Right atrium auricular region (tissue), 2 donors: ENCODE measurements around the gene CEP20. TPM values are rescaled to one million over a fixed set of nuclear protein-coding genes. Genes with fewer than 3 reads are reported as not detected.
"Not testable (repeated sequence)": the region's sequence is repeated elsewhere in the genome, so short reads cannot be mapped to it uniquely, and the experiment has no call there.

Source experiments
- DNase-seq: peaks from one replicate; pipeline ENCODE4 v3.0.0-alpha.2; 2019; ENCODE audit warnings: low spot score
- H3K27ac ChIP-seq, 2 donors: fragments of 200-600 bp; sonication (generic); 1 replicate in 1 of 2; 2 replicates in 1 of 2; pipeline ENCODE4 v1.5.1; 2016 to 2019
- H3K27me3 ChIP-seq, 2 donors: fragments of 200-600 bp; sonication (generic); one replicate each; pipeline versions ENCODE4 v1.5.1 to v1.6.0; 2017 to 2019
- H3K36me3 ChIP-seq: fragments of 200-600 bp; sonication (generic); one replicate; pipeline ENCODE4 v1.5.1; 2016
- H3K4me1 ChIP-seq, 2 donors: fragments of 200-600 bp; sonication (generic); one replicate each; pipeline versions ENCODE4 v1.5.1 to v1.6.0; 2017 to 2019
- H3K4me3 ChIP-seq, 2 donors: fragments of 200-600 bp; sonication (generic); 1 replicate in 1 of 2; 2 replicates in 1 of 2; pipeline ENCODE4 v1.5.1; 2017 to 2019; ENCODE audit warnings: mild to moderate bottlenecking in 1 of 2, moderate library complexity in 1 of 2
- H3K9me3 ChIP-seq, 2 donors: fragments of 200-600 bp; sonication (generic); one replicate each; pipeline ENCODE4 v1.5.1; 2019
- CTCF ChIP-seq, 2 donors: fragments of 200-600 bp; sonication (generic); IDR thresholded peaks; one replicate each; pipeline ENCODE4 v1.5.1; 2019; ENCODE audit warnings: antibody characterized with exemption in 2 of 2
- total RNA-seq, 2 donors: library from RNA; depleted of rRNA; stranded (reverse); fragments of >200 nt; gene quantifications; one replicate each; pipeline ENCODE4 v1.1.0, GENCODE V29; 2016

Gene CEP20, protein sequence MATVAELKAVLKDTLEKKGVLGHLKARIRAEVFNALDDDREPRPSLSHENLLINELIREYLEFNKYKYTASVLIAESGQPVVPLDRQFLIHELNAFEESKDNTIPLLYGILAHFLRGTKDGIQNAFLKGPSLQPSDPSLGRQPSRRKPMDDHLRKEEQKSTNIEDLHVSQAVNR
- 10 to 100 TPM; 20.1 to 35.9 TPM for total RNA-seq

- peak within 1 kb of the TSS; percentile 59 to 72 for H3K4me3 ChIP-seq
- no peaks in the 10 kb centered on the region for H3K36me3 ChIP-seq
- DNase-seq, result peak; percentile 100
- H3K27ac ChIP-seq, result peak within 1 kb of the TSS; percentile 74 to 81
- no peaks in the 10 kb centered on the region for H3K27me3 ChIP-seq
- TF ChIP-seq CTCF (IDR thresholded peaks at IDR 0.05), result peak in 1 of 2 donors; percentile 38
- H3K9me3 ChIP-seq, result no peaks in the 10 kb centered on the region
- H3K4me1 ChIP-seq, result peaks cover 0 to 32% of the 10 kb centered on the region in 2 donors
These were observed at the start of gene CEP20 for GRCh38 chr16:15888072-15888976. Gene CEP20 (minus strand): TSS chr16:15888603. CDS start chr16:15888585, 18 bp downstream.

DNA sequence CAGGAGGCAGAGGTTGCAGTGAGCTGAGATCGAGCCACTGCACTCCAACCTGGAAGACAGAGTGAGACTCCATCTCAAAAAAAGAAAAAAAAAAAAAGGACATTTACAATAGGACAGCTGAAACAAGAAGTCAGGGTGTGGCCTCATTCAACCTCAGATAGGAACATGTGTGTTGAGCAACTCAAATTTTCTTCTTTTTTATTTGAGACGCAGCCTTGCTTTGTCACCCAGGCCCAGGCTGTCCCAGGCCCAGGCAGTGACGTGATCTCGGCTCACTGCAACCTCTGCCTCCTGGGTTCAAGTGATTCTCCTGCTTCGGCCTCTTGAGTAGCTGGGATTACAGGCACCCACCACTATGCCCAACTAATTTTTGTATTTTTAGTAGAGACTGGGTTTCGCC is 48.4 kb upstream of the CEP20 start:
- not testable (repeated sequence) for H3K27ac ChIP-seq, H3K36me3 ChIP-seq, DNase-seq, H3K4me1 ChIP-seq, H3K27me3 ChIP-seq, H3K4me3 ChIP-seq
- H3K9me3 ChIP-seq, result peaks cover 0 to 10% of the 10 kb centered on the region in 2 donors

GRCh38 chr16:15934991-15935390 is 46.6 kb upstream of the CEP20 start:
- TF ChIP-seq CTCF (IDR thresholded peaks at IDR 0.05), result no peak
- Histone ChIP-seq H3K27ac (no peak overlapping the region), H3K27me3 (no peaks in the 10 kb centered on the region), H3K9me3 (peaks cover 0 to 10% of the 10 kb centered on the region in 2 donors), H3K4me1 (no peaks in the 10 kb centered on the region), H3K4me3 (no peak overlapping the region), H3K36me3 (no peaks in the 10 kb centered on the region)
- DNase-seq, result no peak

DNA sequence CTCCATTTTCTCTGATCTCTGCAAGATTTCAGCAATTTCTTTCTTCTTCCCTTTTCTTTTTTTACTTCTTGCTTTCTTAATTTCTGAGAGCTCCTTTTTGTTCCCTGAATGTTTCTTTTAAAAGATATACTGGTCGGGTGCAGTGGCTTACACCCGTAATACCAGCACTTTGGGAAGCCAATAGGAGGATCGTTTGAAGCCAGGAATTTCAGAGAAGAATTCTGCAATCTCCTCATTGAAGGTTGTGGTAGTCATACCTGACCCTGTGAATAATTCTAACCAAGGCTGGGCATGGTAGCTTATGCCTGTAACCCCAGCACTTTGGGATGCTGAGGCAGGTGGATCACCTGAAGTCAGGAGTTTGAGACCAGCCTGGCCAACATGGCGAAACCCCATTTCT is 45.4 kb upstream of the CEP20 start:
- Histone ChIP-seq H3K36me3 (no peaks in the 10 kb centered on the region), H3K9me3 (peaks cover 0 to 10% of the 10 kb centered on the region in 2 donors), H3K4me3 (no peak overlapping the region), H3K27ac (no peak overlapping the region), H3K27me3 (no peaks in the 10 kb centered on the region), H3K4me1 (no peaks in the 10 kb centered on the region)
- DNase-seq, result no peak
- TF ChIP-seq CTCF (IDR thresholded peaks at IDR 0.05), result no peak

GRCh38 chr16:15932939-15933338 is 44.5 kb upstream of the CEP20 start:
- no peak for TF ChIP-seq CTCF (IDR thresholded peaks at IDR 0.05)
- no peaks in the 10 kb centered on the region for H3K36me3 ChIP-seq
- H3K27me3 ChIP-seq, result no peaks in the 10 kb centered on the region
- no peak overlapping the region for H3K4me3 ChIP-seq
- no peaks in the 10 kb centered on the region for H3K4me1 ChIP-seq
- H3K27ac ChIP-seq, result no peak overlapping the region
- H3K9me3 ChIP-seq, result peaks cover 0 to 10% of the 10 kb centered on the region in 2 donors
- DNase-seq, result no peak
